Glutamatergic neuron (in vitro differentiated cells): ENCODE results near the gene MAML1. TPM values are rescaled to one million over a fixed set of nuclear protein-coding genes. Genes with fewer than 3 reads are reported as not detected.
A peak's percentile ranks its signal among the peaks of the same experiment; 100 is the strongest.

Source experiments
- DNase-seq: peaks from one replicate; pipeline ENCODE4 v3.0.0; 2022
- H3K27ac Mint-ChIP-seq: one replicate; pipeline ENCODE4 v1.8.0; 2020; ENCODE audit warnings: mild to moderate bottlenecking, mixed read lengths, inconsistent platforms; ENCODE audit not compliant: unreplicated experiment
- H3K27me3 Mint-ChIP-seq: one replicate; pipeline ENCODE4 v1.8.0; 2020; ENCODE audit warnings: mild to moderate bottlenecking, moderate library complexity, mixed read lengths, inconsistent platforms; ENCODE audit not compliant: unreplicated experiment
- H3K36me3 Mint-ChIP-seq: one replicate; pipeline ENCODE4 v1.8.0; 2020; ENCODE audit warnings: mild to moderate bottlenecking, mixed read lengths, inconsistent platforms; ENCODE audit not compliant: unreplicated experiment
- H3K4me1 Mint-ChIP-seq: one replicate; pipeline ENCODE4 v1.8.0; 2020; ENCODE audit warnings: mild to moderate bottlenecking, low read depth, mixed read lengths, inconsistent platforms; ENCODE audit not compliant: unreplicated experiment
- H3K4me3 Mint-ChIP-seq: one replicate; pipeline ENCODE4 v1.8.0; 2020; ENCODE audit warnings: mild to moderate bottlenecking, mixed read lengths, inconsistent platforms; ENCODE audit not compliant: unreplicated experiment
- H3K9me3 Mint-ChIP-seq: one replicate; pipeline ENCODE4 v1.8.0; 2020; ENCODE audit warnings: mild to moderate bottlenecking, moderate library complexity, mixed read lengths, inconsistent platforms; ENCODE audit not compliant: unreplicated experiment
- CTCF ChIP-seq: fragments of 200-600 bp; sonication (generic); IDR thresholded peaks from one replicate; pipeline ENCODE4 v1.5.0; 2021; ENCODE audit not compliant: partially characterized antibody, unreplicated experiment
- total RNA-seq: library from RNA; stranded (reverse); fragmentation: NEBNext Ultra II Directional; extraction: Animal tissue kit (Norgen Biotek cat#: 25700); gene quantifications from one replicate; pipeline ENCODE4 v1.2.1, GENCODE V29; 2021; ENCODE audit not compliant: unreplicated experiment

The MAML1 gene
- total RNA-seq, 1 donor from 2014 or later = 30.0 TPM

DNA sequence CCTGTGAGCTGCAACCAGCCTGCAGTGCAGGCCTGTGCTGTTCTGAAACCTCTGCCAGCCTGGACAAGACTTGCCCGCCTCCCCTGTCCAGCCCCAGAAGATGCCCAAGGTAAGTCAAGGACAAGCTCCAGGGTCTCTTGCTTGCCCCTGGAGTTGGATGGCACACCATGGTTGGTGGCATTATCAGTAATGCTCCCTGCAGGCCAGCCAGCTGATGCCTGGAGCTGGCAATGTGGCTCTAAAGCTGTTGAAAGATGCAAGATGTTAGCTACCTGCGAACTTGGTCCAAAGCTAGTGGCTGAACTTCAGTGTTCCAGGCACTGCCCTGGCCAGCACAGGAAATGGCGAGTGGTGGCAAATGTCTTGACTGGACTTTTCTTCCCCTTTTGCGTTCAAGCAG, 47.2 kb downstream of the MAML1 start:
- Mint-ChIP-seq H3K27ac (peak overlapping the region; percentile 86), H3K27me3 (peaks cover 6% of the 10 kb centered on the region), H3K36me3 (no peaks in the 10 kb centered on the region), H3K9me3 (peaks cover 9% of the 10 kb centered on the region), H3K4me1 (peaks cover 30% of the 10 kb centered on the region), H3K4me3 (no peak overlapping the region)
- DNase-seq = no peak
- no peak for TF ChIP-seq CTCF

DNA sequence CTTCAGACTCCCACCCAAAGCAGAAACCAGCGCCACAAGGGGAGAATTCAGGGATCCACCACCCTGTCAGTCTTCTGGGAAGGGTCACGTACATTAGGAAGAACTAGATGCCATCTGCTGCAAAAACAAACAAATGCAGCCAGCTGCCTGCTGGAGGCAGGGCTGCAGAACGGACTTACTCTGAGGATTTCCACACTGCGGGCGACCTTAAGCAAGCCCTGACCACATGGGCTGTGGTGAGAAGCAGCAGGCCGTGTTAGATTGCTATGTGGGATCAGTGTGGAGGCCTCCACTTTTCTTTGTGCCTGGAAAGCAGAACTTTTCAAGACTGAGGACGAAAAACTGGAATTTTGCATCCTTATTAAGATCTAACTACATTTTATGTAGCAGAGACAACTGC, 47.7 kb downstream of the MAML1 start:
- DNase-seq = no peak
- H3K27ac Mint-ChIP-seq = peak overlapping the region; percentile 86
- no peaks in the 10 kb centered on the region for H3K36me3 Mint-ChIP-seq
- no peak overlapping the region for H3K4me3 Mint-ChIP-seq
- TF ChIP-seq CTCF = no peak
- peaks cover 30% of the 10 kb centered on the region for H3K4me1 Mint-ChIP-seq
- H3K9me3 Mint-ChIP-seq = peaks cover 9% of the 10 kb centered on the region
- H3K27me3 Mint-ChIP-seq = peaks cover 6% of the 10 kb centered on the region

DNA sequence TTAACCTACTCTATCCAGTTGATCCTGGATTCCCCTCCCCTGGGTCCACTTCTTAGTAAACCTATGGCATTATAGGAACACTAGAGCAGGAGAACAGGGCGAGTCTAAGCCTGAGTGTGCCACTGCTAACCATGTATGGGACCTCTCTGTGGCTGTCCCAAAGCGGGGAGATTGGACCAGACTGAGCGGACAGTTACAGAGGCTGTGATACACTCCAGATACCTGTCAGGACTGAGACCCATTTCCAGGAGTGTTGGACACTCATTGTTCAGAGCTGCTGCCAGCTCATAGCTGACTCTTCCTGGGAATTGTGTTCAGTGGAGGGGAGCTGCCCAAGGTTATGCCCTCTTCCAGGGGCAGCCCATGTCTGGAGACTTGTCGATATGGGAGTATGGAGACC, 49.2 kb downstream of the MAML1 start:
- no peak for TF ChIP-seq CTCF
- no peaks in the 10 kb centered on the region for H3K36me3 Mint-ChIP-seq
- DNase-seq = no peak
- H3K9me3 Mint-ChIP-seq = peaks cover 9% of the 10 kb centered on the region
- H3K27ac Mint-ChIP-seq = no peak overlapping the region
- no peak overlapping the region for H3K4me3 Mint-ChIP-seq
- peaks cover 27% of the 10 kb centered on the region for H3K4me1 Mint-ChIP-seq
- H3K27me3 Mint-ChIP-seq = peaks cover 8% of the 10 kb centered on the region

DNA sequence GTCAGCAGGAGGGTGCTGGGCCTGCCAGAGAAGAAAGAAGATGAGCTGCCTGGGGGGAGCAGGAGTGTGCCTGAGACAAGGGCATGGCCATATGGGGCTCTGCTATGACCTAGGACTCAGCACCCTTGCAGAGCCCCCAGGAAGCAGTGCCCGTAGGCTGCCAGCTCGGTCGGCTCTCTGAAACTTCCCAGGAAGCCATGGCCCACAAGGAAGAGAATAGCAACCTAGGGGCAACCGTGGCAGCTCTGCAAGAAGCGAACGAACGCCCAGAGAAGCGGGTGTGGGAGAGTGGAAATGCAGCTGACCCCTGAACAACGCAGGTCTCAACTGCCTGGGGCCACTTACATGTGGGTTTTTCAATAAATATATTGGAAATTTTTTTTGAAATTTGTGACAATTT, 50.5 kb downstream of the MAML1 start:
- peaks cover 6% of the 10 kb centered on the region for H3K9me3 Mint-ChIP-seq
- no peak for DNase-seq
- no peak overlapping the region for H3K4me3 Mint-ChIP-seq

DNA sequence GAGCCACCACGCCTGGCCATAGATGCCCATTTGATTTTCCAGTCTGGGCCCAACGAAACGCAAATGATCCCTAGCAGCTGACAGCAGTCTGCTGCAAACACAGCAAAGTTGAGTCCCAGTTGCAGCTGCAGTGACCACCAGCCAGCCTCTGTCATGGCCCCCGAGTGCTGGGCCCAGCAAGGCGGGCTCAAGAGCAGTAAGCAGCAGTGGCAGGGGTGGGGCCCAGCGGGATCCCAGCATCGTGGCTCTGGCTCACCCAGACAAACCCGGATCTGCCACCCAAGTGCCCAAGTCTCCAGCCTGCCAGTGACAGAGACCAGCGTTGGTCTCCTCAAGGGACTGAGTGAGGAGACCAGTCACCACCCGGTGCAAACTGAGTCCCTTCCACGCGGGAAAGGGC, 54.2 kb downstream of the MAML1 start:
- DNase-seq = no peak
- Mint-ChIP-seq H3K4me3 (no peak overlapping the region), H3K4me1 (no peaks in the 10 kb centered on the region), H3K27me3 (peaks cover 4% of the 10 kb centered on the region), H3K9me3 (no peaks in the 10 kb centered on the region), H3K27ac (no peak overlapping the region), H3K36me3 (no peaks in the 10 kb centered on the region)
- TF ChIP-seq CTCF = no peak

More for the DNA sequence above, 50.5 kb downstream of the MAML1 start:
- Mint-ChIP-seq H3K27ac (no peak overlapping the region), H3K4me1 (peaks cover 17% of the 10 kb centered on the region), H3K36me3 (no peaks in the 10 kb centered on the region), H3K27me3 (peaks cover 10% of the 10 kb centered on the region)
- no peak for TF ChIP-seq CTCF
